ENCODE measurements around the gene C11orf98. TPM values are rescaled to one million over a fixed set of nuclear protein-coding genes. Genes with fewer than 3 reads are reported as not detected.

The C11orf98 gene
- total and polyA plus RNA-seq, 2 donors (not counting 3 experiments of a cell fraction or from before 2014, with no cell fraction given): 39.5 to 61.0 TPM

DNA sequence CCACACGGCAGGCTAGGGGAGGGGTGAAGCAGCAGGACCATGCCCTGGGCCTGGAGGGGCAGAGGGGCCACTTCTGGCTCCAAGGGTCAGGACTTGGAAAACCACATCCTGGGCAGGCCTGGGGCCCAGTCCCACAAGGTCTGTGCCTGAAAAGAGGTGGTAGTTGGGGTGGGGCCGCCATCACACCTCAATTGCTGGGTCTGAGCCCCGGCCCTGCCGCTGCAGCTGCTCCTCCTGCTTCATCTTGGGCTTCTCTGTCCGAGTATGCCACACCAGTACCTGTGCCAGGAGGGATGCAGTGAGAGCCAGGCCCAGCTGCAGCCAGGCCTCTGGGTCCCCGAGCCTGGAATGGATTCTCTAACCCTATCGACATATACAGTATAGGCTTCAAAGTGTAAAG, 49.5 kb downstream of the C11orf98 start:
- Histone ChIP-seq H3K4me3 (replicated peaks in 1 of 3; ENCODE audit: insufficient read depth in 1 of 3, low read depth in 1 of 3, low read length in 3 of 3) (no peak overlapping the region), H3K9me3 (replicated peaks; ENCODE audit: control insufficient read depth, insufficient read depth, low read length) (no peaks in the 10 kb centered on the region), H3K4me1 (ENCODE audit: control insufficient read depth, extremely low read depth, insufficient read depth, low read length) (peaks cover 19% of the 10 kb centered on the region), H3K36me3 (ENCODE audit: control insufficient read depth in 2 of 2, extremely low read depth in 1 of 2, insufficient read depth in 2 of 2, low read length in 2 of 2) (peaks cover 0 to 6% of the 10 kb centered on the region in 2 experiments), H3K9ac (replicated peaks; ENCODE audit: extremely low read depth, insufficient read depth, low read length) (no peak overlapping the region), H3K79me2 (ENCODE audit: control insufficient read depth, insufficient read depth, low read length) (peaks cover 12% of the 10 kb centered on the region), H3K27ac (ENCODE audit: insufficient read depth, low read depth, low read length) (no peak overlapping the region), H3K4me2 (ENCODE audit: insufficient read depth, low read length) (no peak overlapping the region), H3K9me1 (replicated peaks; ENCODE audit: control insufficient read depth, extremely low read depth, insufficient read depth, low read length) (no peaks in the 10 kb centered on the region), H4K20me1 (replicated peaks; ENCODE audit: control insufficient read depth, extremely low read depth, insufficient read depth, low read length) (no peaks in the 10 kb centered on the region), H3K27me3 (ENCODE audit: control insufficient read depth in 2 of 2, insufficient read depth in 2 of 2, low read length in 2 of 2) (no peaks in the 10 kb centered on the region), H2AFZ (ENCODE audit: low read depth, low read length) (no peak overlapping the region)
- intact Hi-C loops (cut with micrococcal nuclease): no loop called here
- DNase-seq (ENCODE audit: low read depth, low spot score) (no peak), FAIRE-seq (no peak)
- dilution Hi-C loops (cut with MboI; ENCODE audit: extremely low pct_ligation_motif_present, low sequenced_read_pairs): no loop called here
- no peak for TF ChIP-seq CTCF (IDR thresholded peaks at IDR 0.05; ENCODE audit: extremely low read depth in 1 of 2, insufficient read depth in 1 of 2, low read depth in 1 of 2, low read length in 2 of 2)
- TF ChIP-seq EZH2 (IDR thresholded peaks at IDR 0.05; ENCODE audit: borderline replicate concordance, low read depth, low read length, severe bottlenecking): no peak
- no peak for TF ChIP-seq MYC (IDR thresholded peaks at IDR 0.05; ENCODE audit: low read depth, low read length)
- TF ChIP-seq POLR2AphosphoS5 (IDR thresholded peaks at IDR 0.05; ENCODE audit: insufficient read depth, low read depth, low read length): no peak
- TF ChIP-seq FOS (IDR thresholded peaks at IDR 0.05; ENCODE audit: borderline replicate concordance, insufficient read depth, low read length): no peak
- TF ChIP-seq, protein P1, sequence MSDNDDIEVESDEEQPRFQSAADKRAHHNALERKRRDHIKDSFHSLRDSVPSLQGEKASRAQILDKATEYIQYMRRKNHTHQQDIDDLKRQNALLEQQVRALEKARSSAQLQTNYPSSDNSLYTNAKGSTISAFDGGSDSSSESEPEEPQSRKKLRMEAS (IDR thresholded peaks at IDR 0.05; ENCODE audit: insufficient read depth, insufficient read length): no peak
- TF ChIP-seq JUN (IDR thresholded peaks at IDR 0.05; ENCODE audit: borderline replicate concordance, insufficient read depth, insufficient read length, low read depth): no peak
- no peak for TF ChIP-seq GATA2 (IDR thresholded peaks at IDR 0.05; ENCODE audit: insufficient read depth, insufficient read length, low read depth, low read length)
- no peak for TF ChIP-seq POLR2A (IDR thresholded peaks at IDR 0.05; ENCODE audit: low read depth, low read length)
- CTCF ChIA-PET: no interaction called here
- BruUV-seq (replicated peaks): no TSS peak
- POLR2A ChIA-PET: no interaction called here

Data from endothelial cell of umbilical vein (primary cell).